Activated T-helper 1 cell treated with anti-CD3 and anti-CD28 coated beads, Interleukin-2, amount 50 U/mL, for 16 hours (primary cell): Measurements from ENCODE around the gene CNGA1.
"Not testable (repeated sequence)": the region's sequence is repeated elsewhere in the genome, so short reads cannot be mapped to it uniquely, and the experiment has no call there.

Experiments used
- DNase-seq, 2 donors: peaks; one replicate each; pipeline ENCODE4 v3.0.0-alpha.2; 2020; ENCODE audit warnings: low read depth in 1 of 2, low spot score in 1 of 2

CNGA1 gene

DNA sequence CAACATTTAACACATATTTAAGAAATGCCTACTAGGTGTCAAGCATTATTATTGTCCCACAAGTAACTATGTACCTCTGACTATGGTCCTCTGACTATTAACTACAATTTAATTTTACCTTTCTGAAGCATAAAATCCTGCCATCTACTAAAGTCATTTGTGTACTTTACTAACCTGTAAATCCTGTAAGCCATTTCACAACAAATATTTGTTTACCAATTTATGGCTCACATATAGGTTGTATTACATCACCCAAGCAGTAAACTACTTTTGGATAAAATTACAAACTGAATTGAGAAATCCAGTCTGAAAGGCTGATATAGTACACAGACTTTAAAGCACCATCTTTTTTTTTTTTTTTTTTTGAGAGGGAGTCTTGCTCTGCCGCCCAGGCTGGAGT lies 43.8 kb downstream of the CNGA1 start:
- no peak for DNase-seq

DNA sequence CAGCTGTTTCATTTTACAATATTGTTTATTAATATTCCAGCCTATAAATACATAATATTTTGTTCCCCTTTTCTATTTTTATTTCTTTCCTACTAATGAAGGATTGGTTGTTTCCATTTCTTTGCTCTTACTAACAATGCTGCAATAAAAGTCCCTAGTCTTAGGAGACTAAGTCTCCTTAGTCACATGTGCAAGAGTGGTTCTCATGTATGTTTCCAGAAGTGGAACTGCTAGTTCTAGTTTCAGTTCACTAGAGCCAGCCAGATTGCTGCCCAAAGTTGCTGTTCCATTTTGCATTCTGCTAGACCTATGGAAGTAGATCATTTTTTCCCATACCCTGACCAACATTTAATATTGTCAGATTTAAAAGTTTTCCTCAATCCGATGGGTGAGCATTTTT lies 44.3 kb downstream of the CNGA1 start:
- no peak for DNase-seq

DNA sequence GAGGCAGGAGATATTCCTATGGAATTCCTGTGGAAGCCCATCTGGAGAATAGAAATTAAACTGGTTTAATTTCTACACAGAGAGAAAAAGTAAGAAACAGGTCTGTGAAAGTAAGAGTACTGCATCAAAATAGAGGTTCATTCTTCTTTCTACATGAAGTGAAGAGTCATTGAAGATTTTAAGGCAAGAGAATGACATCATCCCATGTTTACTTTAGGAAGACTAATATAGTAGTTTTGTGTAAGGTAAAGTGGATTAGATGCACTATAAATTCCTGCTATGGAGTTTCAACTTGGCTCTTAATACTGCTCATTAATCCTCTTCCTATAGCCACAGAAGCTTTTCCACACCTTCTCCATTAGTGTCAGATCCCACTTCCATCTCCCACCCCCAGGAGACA lies 47.6 kb downstream of the CNGA1 start:
- no peak for DNase-seq

DNA sequence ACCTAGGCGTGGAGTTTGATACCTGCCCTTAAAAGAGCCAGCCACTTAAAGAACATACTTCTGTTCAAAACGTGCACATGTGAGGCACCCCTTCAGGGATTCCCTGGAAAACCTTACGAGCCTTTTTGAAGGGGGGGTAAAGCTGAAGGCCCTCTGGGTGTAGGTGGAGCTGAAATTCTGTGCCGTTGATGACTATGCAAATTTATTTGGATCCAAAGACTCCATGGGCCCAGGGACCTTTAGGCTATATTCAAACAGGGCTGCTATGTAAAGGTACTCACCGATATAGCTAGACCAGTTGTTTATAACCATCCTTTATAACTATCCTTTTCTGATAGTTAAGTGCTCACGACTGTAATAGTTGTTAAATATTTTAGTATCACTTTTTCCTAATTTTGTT lies 61.8 kb downstream of the CNGA1 start:
- no peak for DNase-seq

DNA sequence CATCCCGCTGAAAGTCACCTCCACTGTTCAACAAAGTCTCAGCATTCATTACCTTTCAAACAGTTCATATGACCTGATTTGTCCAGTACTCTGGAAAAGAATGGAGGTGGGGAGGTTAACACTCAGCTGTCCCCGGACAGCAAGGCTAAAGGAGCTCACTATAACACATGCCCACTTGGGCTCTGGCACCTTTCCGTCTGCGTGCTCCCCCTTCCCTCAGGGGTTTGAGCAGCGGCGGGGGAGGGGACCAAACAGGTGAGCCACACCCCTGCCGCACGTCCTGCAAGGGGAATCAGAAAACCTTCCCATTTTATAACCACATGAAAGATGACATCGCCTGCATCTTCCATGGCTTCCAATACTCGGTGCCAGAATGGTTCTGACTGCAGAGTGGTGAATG lies 62.2 kb downstream of the CNGA1 start:
- no peak for DNase-seq

DNA sequence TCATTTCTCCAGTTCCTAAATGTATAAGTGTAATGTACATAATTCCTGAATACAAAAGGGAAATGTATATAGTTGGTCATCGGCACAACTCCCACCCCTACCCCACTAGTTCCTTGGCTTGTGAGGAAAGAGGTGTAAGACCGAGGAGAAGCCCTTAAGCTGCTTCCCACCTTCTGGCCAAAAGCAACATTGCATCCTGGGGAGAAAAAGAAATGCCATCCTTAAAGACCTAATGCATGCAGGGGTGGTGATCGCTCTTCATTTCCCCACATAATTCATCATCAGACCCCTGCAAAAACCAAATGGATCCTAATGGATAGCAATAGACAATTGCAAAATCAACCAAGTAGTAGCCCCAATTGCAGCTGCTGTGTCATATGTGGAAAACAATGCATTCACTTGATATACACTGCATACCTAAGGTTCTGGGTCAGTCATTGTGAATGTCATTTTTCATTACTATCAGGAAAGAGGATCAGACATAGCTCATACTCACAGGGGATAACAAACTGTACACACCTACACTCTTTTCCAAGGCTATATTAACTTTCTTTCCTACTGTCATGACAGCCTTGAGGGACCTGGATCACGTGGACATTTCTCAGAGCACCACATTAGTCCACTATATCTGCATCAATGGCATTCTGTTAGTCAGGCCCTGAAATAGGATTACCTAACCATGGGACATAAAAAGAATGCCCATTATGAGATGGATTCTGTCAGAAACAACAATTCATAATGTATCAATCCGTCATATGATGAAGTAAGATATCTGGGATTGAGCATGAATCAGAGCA lies 70.4 kb downstream of the CNGA1 start:
- DNase-seq, result no peak

DNA sequence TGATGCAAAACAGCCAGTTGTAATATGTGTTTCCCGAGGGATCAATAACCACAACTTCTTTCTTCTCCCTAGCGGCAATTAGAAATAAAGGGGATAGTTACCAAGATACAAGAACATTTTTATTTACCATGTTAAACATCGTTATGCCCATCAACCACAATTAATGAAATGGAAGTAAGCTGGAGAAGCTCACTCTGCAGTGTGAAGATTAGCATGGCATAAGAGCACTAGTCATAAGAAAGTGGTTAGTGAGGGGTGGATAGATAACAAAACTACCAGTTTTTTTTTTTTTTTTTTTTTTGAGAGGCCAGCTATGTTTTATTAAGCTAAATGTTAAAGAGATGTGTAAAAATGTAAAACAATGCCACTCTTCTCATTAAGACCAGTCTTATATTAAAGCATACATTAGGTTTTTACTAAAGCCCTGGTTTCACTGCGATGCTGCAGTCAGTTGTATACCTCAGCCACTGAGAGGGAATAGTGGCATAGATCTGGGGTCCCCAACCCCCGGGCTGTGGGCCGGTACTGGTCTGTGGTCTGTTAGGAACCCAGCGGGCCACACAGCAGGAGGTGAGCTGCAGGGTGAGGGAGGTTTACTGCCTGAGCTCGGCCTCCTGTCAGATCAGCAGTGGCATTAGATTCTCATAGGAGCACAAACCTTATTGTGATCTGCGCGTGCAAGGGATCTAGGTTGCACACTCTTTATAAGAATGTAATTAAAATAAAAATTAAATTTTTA lies 74.2 kb downstream of the CNGA1 start:
- no peak for DNase-seq

DNA sequence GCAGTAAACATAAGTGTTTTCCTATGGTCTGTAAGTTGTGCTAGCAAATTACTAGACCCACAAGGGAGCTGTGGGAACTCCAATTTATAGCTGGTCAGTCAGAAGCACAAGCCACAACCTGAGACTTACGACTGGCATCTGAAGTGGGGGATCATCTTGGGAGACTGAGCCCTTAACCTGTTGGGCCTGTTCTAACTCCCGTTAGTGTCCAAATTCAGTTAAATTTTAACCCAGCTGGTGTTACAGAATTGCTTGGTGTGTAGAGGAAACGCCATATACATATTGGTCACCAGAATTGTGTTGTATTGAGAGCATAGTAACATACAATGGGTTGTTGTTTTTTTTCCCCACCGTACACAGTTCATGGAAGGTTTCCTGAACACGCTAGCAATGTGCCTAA lies 77.0 kb downstream of the CNGA1 start:
- no peak for DNase-seq

DNA sequence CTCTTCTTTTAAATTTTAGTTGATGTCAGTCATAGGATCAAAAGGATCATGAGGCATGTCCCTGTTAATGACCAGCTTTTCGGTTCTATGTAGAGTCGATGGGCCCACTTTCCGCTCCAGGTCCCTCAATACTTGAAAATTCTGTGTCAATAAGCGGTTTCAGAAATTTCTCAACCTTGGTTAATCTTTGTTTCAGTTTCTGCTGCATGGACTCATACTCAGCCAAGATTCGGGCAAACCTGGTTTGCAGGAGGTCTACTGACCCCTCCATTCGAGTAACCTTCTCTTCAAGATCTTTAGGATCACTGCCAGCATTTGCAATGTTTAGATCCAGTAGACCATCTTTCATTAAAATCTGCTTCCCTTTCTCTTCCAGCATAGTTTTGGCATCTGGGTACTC lies 80.1 kb downstream of the CNGA1 start:
- no peak for DNase-seq

DNA sequence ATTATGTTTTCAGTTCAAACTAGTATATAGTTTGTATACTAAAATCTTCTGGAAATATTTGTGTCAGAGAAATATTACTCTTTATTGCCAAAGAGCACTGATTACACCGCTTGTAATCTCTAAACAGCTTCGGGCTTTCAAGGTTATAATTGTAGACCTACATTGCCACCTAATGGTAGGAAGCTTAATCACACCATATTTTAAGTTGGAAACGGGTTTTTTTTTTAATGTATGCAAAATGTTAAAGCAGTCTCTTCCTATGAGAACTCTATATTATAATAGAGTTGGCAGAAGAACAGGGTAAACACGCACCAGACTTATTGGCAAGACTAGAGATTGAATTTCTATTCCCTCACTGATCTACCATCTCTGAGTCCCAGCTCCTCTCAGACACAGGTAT lies 82.6 kb downstream of the CNGA1 start:
- no peak for DNase-seq

DNA sequence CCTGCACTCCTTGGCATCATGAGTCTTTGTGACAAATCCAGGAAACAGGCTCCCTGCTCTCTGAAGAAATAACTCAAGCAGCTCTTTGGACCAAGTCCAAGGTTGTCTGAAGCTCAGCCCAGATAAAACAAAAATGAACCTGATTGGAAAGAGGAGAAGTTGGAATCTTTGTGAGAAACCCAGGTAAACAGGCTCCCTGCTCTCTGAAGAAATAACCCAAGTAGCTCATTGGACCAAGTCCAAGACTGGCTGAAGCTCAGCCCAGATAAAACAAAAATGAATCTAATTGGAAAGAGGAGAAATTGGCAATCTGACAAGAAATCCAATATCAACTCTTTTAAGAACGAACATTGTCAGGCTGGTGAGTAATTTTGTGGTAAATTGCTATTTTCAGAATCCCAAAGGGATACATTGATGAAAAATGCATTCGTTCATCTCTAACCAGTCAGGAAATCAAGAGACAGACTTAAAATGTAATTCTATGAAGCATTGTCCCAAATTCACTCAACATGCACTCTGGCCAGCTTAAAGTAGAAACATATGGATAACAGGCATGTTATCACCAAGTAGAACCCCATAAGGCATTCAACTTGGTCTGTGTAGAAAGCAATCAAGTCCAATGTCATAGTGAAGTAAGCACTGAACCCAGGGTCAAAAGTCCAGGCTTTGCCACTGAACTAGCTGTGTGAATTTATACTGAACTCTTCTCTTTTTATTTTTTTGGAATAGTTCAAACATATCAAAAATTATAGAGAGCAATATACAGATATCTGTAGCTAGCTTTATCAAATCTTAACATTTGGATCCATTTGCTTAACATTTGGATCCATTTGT lies 85.3 kb downstream of the CNGA1 start:
- no peak for DNase-seq

DNA sequence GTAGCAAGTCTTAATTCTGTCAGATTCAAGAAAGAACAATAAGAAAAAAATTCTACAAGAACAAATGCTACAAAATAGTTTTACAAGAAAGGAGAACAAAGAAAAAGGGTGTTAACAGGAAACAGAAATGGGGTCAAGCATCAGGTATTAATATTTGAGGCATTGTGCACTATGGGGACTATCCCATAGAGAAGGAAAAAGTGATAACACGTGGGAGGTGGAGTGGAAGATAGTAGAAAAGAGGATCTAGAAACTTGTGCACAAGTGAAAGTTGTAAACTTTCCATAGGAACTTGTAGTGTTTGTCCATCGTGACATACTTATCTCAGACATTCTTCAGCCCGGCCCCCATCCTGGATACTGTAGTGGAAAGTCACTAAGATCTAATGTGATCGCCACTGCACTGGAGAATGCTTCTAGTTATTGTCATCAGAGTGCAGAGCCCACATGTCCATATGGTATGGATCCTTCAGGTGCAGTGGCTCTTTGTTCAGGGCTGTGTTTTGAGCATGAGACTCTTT lies 86.7 kb downstream of the CNGA1 start:
- DNase-seq, result no peak

DNA sequence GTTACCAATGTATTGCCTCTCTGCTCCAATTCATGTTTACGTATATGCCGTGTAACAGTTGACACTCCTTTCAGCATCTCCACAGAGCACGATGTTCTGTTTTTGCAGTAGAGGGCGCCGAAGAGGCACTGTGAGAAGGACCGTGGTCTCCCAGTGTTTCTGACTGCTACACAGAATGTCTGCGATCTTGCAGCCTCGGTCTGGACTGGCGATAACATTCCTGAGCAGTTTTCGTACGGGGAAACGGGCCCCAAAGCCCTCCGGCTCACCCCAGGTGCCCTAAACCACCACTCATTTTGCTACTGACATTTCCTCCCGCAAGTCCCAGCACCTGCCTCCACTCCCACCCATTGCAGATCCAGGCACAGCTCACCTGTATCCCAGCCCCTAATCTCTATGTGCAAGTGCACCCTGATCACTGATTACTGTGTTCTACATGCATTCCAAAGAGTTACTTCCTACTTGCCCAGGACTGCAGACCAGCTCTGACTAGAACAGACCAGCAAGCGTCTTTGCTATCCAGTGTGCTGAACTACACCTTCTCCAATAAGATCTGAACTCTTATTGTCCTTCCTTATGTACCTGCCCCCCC lies 89.7 kb downstream of the CNGA1 start:
- peak in 1 of 2 donors; percentile 16 for DNase-seq

DNA sequence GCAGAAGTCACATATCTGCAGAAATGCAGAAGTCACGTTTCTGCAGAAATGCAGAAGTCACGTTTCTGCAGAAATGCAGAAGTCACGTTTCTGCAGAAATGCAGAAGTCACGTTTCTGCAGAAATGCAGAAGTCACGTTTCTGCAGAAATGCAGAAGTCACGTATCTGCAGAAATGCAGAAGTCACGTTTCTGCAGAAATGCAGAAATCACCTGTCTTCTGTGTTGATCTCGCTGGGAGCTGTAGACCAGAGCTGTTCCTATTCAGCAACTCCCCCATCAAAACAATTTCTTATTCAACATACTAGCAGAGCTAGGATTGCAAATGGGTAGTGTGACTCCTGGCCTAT lies 93.2 kb downstream of the CNGA1 start:
- not testable (repeated sequence) for DNase-seq

DNA sequence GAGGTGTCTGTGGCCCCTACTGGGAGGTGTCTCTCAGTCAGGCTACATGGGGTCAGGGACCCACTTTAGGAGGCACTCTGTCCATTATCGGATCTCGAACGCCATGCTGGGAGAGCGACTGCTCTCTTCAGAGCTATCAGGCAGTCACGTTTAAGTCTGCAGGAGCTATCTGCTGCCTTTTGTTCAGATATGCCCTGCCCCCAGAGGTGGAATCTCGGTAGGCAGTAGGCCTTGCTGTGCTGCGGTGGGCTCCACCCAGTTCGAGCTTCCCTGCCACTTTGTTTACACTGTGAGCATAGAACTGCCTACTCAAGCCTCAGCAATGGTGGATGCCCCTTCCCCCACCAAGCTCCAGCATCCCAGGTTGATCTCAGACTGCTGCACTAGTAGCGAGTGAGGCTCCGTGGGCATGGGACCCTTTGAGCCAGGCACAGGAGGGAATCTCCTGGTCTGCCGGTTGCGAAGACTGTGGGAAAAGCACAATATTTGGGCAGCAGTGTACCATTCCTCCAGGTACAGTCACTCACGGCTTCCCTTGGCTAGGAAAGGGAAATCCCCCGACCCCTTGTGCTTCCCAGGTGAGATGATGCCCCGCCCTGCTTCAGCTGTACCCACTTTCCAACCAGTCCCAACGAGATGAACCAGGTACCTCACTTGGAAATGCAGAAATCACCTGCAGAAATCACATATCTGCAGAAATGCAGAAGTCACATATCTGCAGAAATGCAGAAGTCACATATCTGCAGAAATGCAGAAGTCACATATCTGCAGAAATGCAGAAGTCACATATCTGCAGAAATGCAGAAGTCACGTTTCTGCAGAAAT lies 93.8 kb downstream of the CNGA1 start:
- DNase-seq, result not testable (repeated sequence)

DNA sequence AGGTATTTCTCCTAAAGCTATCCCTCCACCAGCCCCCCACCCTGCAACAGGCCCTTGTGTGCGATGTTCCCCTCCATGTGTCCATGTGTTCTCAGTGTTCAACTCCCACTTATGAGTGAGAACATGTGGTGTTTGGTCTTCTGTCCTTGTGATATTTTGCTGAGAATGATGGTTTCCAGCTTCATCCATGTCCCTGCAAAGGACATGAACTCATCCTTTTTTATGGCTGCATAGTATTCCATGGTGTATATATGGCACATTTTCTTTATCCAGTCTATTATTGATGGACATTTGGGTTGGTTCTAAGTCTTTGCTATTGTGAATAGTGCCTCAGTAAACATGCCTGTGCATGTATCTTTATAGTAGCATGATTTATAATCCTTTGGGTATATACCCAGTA lies 99.3 kb downstream of the CNGA1 start:
- DNase-seq, result not testable (repeated sequence)

DNA sequence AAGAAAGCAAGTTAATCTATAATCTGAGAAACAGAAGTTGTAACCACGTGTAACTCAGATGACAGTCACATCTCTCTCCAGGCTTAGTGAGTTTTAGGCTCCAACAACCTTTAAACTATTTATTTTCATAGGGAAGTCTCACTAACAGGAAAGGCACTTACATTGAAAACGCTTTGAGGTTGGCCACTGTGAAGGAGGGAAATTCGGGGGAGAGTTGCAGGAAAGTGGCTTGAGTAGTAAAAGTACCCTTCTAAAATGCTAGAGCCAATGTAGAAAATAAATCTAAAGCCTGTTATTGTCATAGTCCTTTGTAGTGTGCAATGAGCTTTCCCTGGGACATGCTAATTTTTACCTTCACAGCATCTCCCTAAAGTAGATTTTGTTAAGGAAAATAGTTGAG lies 101.1 kb downstream of the CNGA1 start:
- no peak for DNase-seq

DNA sequence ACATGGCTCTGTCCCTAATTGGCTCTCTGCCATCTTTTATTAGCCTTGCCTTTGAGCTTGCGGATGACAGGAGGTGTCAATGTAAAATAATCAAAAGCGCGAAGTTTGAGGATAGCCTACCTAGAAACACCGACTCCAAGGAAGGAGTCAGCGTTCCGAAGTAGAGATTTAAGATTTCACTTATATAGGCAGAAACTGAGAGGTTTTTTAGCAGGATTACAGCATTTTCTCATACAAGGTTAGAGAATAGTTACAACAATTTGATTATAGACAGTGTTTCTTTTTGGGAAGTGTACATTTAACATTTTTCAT lies 101.6 kb downstream of the CNGA1 start:
- no peak for DNase-seq

DNA sequence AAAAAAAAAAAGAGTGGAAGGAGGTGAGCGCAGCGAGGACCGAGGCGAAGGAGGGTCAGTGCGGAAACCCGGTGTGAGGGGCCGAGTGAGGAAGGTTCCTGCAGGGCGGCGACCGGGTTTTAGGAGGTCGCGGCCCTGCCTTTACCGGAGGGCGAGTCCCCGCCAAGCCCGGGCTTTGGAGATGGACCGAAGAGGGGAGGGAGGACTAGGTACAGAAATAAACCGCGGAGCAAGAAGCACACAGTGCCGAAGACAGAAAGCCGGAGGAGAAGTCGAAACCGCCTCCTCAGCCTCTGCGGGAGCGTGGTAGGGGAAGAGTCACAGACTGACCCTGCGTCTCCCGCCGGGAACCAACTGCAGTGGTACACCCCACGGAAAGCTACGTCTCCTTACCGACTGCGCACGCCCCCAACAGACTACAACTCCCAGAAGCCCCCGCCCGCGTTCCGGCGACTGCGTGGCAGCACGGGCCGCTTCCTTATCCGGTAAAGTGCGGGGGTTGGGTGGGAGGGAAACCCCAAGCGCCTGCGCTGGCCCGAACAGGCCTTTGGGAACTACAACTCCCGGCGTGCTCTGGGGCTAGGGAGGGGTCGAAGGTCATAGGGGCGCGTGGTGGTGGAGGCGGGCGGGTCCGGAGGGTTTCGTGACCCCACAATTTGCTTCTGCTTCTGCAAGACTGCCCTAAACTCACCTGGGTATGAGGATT lies 102.1 kb downstream of the CNGA1 start, which contains the start of gene NFXL1:
TSS of gene NFXL1 (minus strand) at position 364 of the 706 bp plus-strand sequence. CDS start 380 bp downstream, outside the sequence.
- peak; percentile 92 to 94 for DNase-seq

DNA sequence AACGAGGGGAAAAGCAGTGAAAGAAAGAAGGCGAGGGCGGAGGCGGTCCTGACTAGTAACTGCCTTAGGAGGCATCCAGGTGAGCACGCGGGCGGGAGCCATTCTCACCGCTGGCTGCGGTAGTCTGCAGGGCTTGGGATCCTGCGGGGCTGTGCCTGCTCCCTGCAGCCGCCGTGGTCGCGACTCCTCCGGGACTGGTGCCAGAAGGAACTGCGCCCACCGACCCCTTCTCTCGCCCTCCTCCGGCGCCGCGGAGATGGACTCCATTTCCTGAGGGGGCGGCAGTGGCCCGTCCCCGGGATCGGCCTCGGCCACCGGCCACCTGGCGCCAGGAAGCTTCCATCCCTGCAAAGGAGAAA lies 102.6 kb downstream of the CNGA1 start:
- DNase-seq, result peak in 1 of 2 donors; percentile 11
